ENCODE data around the gene PSTK.

GRCh38 chr10:123018531-123018930, 38.3 kb downstream of the PSTK start:
- no peak for TF ChIP-seq CTCF (IDR thresholded peaks at IDR 0.05)
- TF ChIP-seq POLR2A (IDR thresholded peaks at IDR 0.05) = no peak

All from stomach (tissue), 4 donors.